ENCODE results near the gene MLLT3. TPM values are rescaled to one million over a fixed set of nuclear protein-coding genes. Genes with fewer than 3 reads are reported as not detected.

MLLT3 gene
- total and polyA plus RNA-seq, 2 of the 8 experiments (the other 6 are each of a cell fraction or from before 2014, with no cell fraction given): 5.9 to 9.6 TPM

GRCh38 chr9:20650750-20651299 lies 28.5 kb upstream of the MLLT3 start:
- H2BK5ac ChIP-seq (ENCODE audit: low read depth, low read length): no peak overlapping the region
- H4K8ac ChIP-seq (ENCODE audit: extremely low read depth, insufficient read depth, low read length): no peak overlapping the region
- 87% methylated on average over 4 of the region's 4 CpGs; no CpG with 5 or more reads in 1 of the 2 experiments for WGBS, 2 experiments (ENCODE audit: extremely low coverage in 1 of 2, insufficient coverage in 1 of 2, insufficient read length in 1 of 2, insufficient replicate concordance in 2 of 2, low coverage in 1 of 2, low lambda C conversion rate in 2 of 2, missing lambda C conversion rate in 1 of 2)
- no peaks in the 10 kb centered on the region for H3K36me3 ChIP-seq (ENCODE audit: control insufficient read depth in 2 of 4, insufficient read depth in 4 of 4, low read length in 3 of 4)
- no peak overlapping the region for H2BK20ac ChIP-seq (ENCODE audit: low read length)
- H3K4me3 ChIP-seq (ENCODE audit: extremely low read depth in 1 of 4, insufficient read depth in 2 of 4, low read depth in 3 of 4, low read length in 4 of 4): no peak overlapping the region
- H3K9me3 ChIP-seq (ENCODE audit: insufficient read depth in 2 of 2, low read depth in 1 of 2, low read length in 1 of 2): no peaks in the 10 kb centered on the region
- H2AK5ac ChIP-seq (ENCODE audit: low read depth, low read length): no peak overlapping the region
- no peak overlapping the region for H4K5ac ChIP-seq (ENCODE audit: insufficient read length, low read depth, low read length)
- no peak for DNase-seq (ENCODE audit: low read depth in 1 of 2, low spot score in 2 of 2)
- H3K23me2 ChIP-seq (ENCODE audit: low read depth, low read length): no peaks in the 10 kb centered on the region
- no peaks in the 10 kb centered on the region for H3K79me2 ChIP-seq (ENCODE audit: control insufficient read depth in 1 of 2, insufficient read depth in 2 of 2, low read length in 2 of 2)
- ChIA-PET CTCF (ENCODE audit: partially characterized antibody) (interaction anchor here (1.5 to 1.6 kb wide), 2 partner anchors 26 to 290 kb away, joined by 3 read pairs; no protein-coding TSS in a partner anchor), POLR2A (ENCODE audit: partially characterized antibody) (interaction anchor here (0.9 to 2.5 kb wide), 2 partner anchors 8 to 12 kb away, joined by 3 to 13 read pairs; no protein-coding TSS in a partner anchor)
- no peaks in the 10 kb centered on the region for H3K4me1 ChIP-seq (replicated peaks in 1 of 4; ENCODE audit: control insufficient read depth in 3 of 4, insufficient read depth in 4 of 4, low read length in 3 of 4)
- no peak overlapping the region for H2BK15ac ChIP-seq (ENCODE audit: low read length)
- no peak overlapping the region for H4K91ac ChIP-seq (replicated peaks; ENCODE audit: insufficient read length, low read length)
- no peak overlapping the region for H3K23ac ChIP-seq (ENCODE audit: insufficient read length)
- H3K79me1 ChIP-seq (ENCODE audit: low read depth, low read length): no peaks in the 10 kb centered on the region
- H2AFZ ChIP-seq (ENCODE audit: low read length): no peak overlapping the region
- no peak for TF ChIP-seq TAF1 (IDR thresholded peaks at IDR 0.05; ENCODE audit: low read depth, low read length)
- no peak for TF ChIP-seq HDAC2 (IDR thresholded peaks at IDR 0.05; ENCODE audit: borderline replicate concordance in 1 of 2, low read depth in 2 of 2, low read length in 2 of 2)
- no peak for TF ChIP-seq TEAD4 (IDR thresholded peaks at IDR 0.05; ENCODE audit: low read depth, low read length)
- TF ChIP-seq BCL11A (IDR thresholded peaks at IDR 0.05; ENCODE audit: low read depth in 2 of 2, low read length in 2 of 2): no peak
- no peak for TF ChIP-seq CTBP2 (IDR thresholded peaks at IDR 0.05; ENCODE audit: borderline replicate concordance, insufficient read depth, insufficient read length, low read length)
- TF ChIP-seq SRF (IDR thresholded peaks at IDR 0.05; ENCODE audit: low read depth, low read length): no peak
- H3K4ac ChIP-seq (replicated peaks; ENCODE audit: insufficient read length, low read depth, low read length): no peak overlapping the region
- H2BK12ac ChIP-seq (ENCODE audit: low read depth, low read length): no peak overlapping the region
- H3K56ac ChIP-seq (replicated peaks; ENCODE audit: insufficient read length, low read depth, low read length): no peak overlapping the region
- H3K27me3 ChIP-seq (replicated peaks in 1 of 4; ENCODE audit: control insufficient read depth in 3 of 4, extremely low read depth in 1 of 4, insufficient read depth in 3 of 4, low read length in 3 of 4): no peaks in the 10 kb centered on the region
- H2BK120ac ChIP-seq (replicated peaks; ENCODE audit: low read depth, low read length): no peak overlapping the region
- H3K4me2 ChIP-seq (ENCODE audit: insufficient read depth in 1 of 2, low read depth in 2 of 2, low read length in 2 of 2): no peak overlapping the region
- H3K14ac ChIP-seq (ENCODE audit: insufficient read length): no peak overlapping the region
- FAIRE-seq: no peak
- no peak overlapping the region for H3K18ac ChIP-seq (ENCODE audit: extremely low read depth, low read length)
- H3K27ac ChIP-seq (ENCODE audit: low read depth, low read length): no peak overlapping the region
- no peaks in the 10 kb centered on the region for H4K20me1 ChIP-seq (replicated peaks in 1 of 2; ENCODE audit: control insufficient read depth in 1 of 2, insufficient read depth in 2 of 2, low read length in 2 of 2)
- H3K9ac ChIP-seq (replicated peaks in 1 of 4; ENCODE audit: extremely low read depth in 1 of 4, low read depth in 3 of 4, low read length in 3 of 4): no peak overlapping the region; a peak in 1 of 7 replicates

Data from H1 (cell line).